ENCODE measurements around the gene FHIT.

DNA sequence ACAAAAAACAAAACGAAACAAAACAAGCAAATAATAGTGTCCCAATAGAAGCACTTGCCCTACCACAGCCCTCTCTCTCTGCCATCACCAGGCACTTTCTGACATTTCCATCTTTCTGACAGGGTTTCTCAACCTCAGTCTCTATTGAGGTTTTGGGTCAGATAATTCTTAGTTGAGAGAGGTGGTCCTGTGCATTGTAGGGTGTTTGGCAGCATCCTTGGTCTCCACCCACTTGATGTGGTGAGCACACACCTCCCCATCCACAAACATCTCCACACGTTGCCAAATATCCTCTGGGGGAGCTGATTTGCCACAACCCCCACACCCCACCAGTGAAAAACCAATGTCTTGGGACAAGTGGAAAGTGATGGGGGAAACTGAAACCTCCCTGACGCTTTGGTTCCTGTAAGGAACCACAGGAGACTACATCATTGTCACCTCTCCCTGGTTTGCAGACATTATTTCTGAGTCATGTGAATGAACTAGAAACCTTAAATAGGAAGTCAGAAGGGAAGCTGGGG lies 1467.7 kb downstream of the FHIT start:
- no peak for TF ChIP-seq POLR2A (IDR thresholded peaks at IDR 0.05)
- TF ChIP-seq, protein P1, sequence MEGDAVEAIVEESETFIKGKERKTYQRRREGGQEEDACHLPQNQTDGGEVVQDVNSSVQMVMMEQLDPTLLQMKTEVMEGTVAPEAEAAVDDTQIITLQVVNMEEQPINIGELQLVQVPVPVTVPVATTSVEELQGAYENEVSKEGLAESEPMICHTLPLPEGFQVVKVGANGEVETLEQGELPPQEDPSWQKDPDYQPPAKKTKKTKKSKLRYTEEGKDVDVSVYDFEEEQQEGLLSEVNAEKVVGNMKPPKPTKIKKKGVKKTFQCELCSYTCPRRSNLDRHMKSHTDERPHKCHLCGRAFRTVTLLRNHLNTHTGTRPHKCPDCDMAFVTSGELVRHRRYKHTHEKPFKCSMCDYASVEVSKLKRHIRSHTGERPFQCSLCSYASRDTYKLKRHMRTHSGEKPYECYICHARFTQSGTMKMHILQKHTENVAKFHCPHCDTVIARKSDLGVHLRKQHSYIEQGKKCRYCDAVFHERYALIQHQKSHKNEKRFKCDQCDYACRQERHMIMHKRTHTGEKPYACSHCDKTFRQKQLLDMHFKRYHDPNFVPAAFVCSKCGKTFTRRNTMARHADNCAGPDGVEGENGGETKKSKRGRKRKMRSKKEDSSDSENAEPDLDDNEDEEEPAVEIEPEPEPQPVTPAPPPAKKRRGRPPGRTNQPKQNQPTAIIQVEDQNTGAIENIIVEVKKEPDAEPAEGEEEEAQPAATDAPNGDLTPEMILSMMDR (IDR thresholded peaks at IDR 0.05), result no peak
